Bone marrow (tissue), 2 donors: ENCODE measurements around the gene KDM4B.

Experiments
- DNase-seq, 2 donors: peaks; one replicate each; lab custom pipeline; 2025; lab: John Stamatoyannopoulos, UW

Gene KDM4B

DNA sequence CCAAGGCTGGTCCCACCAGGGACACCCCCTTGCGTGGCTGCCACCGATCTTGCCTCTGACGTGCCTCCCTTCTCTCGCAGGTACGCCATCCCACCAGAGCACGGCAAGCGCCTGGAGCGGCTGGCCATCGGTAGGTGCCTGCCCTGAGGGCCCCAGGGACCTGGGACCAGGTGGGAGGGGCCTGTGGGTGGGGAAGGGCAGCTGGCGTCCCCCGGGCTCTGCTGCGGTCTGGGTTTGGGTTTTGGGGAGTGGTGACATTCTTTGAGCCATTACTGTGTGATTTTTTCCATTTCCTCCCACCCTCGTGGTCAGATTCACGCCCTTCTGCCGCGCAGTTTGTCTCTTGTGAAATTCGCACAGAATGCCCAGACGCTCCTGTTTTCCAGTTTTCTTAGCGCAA is 102.0 kb downstream of the KDM4B start:
- no peak for DNase-seq

GRCh38 chr19:5071579-5071978 is 102.7 kb downstream of the KDM4B start:
- DNase-seq: no peak

- DNase-seq: no peak
Observed at GRCh38 chr19:5072115-5072514, 103.2 kb downstream of the KDM4B start.

GRCh38 chr19:5073153-5073844 is 104.4 kb downstream of the KDM4B start:
- DNase-seq: no peak

- no peak for DNase-seq
Observed at GRCh38 chr19:5074407-5074806, 105.5 kb downstream of the KDM4B start.

DNA sequence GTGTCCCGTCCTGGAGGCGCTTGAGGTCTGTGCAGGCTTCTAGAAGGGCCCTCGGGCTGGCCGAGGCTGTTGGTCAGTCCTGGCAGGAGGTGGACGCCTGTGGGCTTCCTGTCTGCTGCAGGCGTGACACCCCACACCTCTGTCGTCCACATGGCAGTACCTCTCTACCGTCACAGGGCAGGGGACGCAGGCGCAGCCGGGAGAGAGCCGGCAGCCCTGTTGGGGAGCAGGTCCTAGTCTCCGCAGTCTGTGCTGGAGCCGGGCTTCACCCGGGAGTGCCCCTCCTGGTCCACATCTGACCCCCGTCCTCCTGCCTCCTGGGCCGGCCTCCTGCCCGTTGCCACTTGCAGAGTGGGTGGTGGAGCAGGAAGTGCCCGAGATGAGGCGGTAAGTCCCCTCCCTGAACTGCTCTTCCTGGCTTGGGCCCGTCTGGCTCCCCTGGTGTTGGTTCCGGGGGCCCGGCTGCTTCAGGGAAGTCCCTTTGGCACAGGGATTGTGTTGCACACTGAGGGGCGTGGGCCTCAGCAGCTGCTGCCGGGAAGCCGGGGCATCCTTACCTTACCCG is 106.0 kb downstream of the KDM4B start:
- no peak for DNase-seq

DNA sequence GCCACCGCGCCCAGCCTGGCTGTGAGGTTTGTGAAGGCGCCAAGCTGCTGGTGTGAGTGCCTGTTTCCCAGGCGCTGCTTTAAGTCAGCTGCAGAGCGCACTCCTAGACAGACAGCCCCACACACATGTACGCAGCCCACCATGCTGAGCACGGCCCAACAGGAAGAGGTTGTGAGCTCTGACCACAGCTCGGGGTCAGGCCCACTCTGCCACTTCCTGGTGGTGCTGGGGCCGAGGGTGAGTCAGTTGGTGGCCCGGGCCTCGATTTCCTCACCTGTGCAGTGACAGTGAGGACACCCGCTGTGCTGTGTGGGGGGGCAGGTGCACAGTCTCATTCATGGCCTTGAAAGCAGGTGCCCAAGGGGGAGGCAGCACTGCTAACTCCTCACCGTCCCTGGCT is 106.7 kb downstream of the KDM4B start:
- DNase-seq: no peak

DNA sequence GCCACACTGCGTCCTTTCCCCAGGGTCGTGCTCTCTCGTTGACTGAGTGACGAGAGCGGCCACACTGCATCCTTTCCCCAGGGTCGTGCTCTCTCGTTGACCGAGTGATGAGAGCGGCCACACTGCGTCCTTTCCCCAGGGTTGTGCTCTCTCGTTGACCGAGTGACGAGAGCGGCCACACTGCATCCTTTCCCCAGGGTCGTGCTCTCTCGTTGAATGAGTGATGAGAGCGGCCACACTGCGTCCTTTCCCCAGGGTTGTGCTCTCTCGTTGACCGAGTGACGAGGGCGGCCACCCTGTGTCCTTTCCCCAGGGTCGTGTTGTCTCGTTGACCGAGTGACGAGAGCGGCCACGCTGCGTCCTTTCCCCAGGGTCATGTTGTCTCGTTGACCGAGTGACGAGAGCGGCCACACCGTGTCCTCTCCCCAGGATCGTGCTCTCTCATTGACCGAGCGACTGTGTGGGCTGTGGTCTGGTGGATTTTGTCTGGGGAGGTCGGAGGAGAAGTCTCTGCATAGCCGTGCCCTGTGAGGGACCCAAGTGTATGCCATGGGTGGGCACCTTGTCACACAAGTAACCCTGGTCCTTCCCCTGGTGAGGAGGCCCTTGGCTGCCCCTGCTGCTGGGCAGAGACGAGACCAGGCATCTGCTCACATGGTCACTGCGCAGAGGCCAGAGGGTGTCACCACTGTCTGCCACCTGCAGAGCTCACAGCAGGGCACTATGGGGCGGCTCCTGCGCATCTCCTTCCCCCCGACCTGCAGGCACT is 107.7 kb downstream of the KDM4B start:
- DNase-seq: no peak

DNA sequence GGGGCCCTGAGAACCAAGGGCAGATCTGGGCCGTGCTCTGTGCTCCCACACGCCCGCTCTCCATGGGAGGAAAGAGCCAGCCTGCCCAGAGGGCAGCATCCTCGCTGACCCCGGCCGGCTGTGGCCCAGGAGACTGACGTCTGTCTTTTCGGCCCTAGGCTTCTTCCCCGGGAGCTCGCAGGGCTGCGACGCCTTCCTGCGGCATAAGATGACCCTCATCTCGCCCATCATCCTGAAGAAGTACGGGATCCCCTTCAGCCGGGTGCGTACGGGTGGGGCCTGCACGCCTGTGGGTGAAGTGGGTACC is 108.2 kb downstream of the KDM4B start:
- no peak for DNase-seq

- DNase-seq: no peak
Observed at GRCh38 chr19:5078182-5078581, 109.3 kb downstream of the KDM4B start.

DNA sequence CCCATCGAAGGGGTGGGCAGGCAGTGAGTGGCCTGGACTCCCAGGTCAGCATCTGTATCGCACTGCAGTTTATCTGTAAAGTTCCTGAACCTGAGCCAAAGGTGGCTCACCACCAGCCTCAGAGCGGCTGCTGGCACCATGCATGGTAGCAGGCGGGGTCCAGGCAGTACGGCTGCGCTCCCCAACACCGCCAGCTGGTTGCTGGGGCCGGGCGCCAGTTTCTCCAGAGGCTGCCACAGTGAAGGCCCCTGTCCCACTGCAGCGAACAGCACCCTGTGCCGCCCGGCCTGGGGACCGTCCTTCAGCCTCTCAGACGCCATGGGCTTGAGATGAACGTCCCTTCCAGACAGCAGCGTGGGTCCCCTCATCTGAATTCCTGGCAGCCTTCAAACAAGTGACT is 109.8 kb downstream of the KDM4B start:
- no peak for DNase-seq

- DNase-seq: no peak
Observed at GRCh38 chr19:5079071-5079774, 110.3 kb downstream of the KDM4B start.

GRCh38 chr19:5080030-5080654 is 111.2 kb downstream of the KDM4B start:
- DNase-seq: no peak

DNA sequence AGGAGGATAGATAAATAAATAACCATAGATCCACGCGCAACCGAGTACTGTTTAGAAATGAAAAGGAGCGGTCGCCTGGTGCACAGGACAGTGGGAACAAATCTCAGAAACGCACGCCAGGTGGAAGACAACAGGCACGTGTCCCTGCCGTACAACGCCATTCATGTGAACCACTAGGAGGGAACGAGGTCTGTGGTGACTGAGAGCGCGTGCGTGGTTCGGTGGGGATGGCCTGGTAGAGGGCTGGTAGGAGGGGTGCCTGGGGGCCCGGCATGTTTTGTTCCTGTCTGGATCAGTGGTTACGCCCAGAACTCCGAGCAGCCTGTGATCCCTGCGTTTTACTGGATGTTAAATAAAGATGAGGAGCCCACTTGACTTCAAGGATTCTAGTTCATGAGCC is 111.9 kb downstream of the KDM4B start:
- no peak for DNase-seq

GRCh38 chr19:5081443-5082161 is 112.7 kb downstream of the KDM4B start:
- no peak for DNase-seq

DNA sequence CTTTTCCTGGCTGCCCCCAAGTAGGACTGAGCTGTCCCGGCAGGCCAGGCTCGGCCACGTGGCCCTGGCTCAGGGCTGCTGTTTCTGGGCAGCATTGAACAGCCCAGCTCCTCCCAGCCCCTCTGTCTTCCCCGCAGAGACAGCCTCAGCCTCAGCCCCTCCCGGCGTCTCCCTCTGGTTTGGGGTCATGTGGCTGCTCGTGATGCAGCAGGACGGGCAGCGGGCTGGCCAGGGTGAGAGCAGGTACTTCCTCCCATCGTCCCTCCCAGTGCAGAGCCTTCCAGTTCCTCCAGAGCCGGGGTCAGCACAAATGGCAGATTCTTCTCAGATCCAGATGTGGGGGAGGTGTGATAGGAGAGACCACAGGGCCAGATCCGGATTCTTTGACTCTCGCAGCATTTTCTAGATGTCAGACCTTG is 114.6 kb downstream of the KDM4B start:
- no peak for DNase-seq

- no peak for DNase-seq
Observed at GRCh38 chr19:5085566-5085965, 116.7 kb downstream of the KDM4B start.

- DNase-seq: no peak
Observed at GRCh38 chr19:5086230-5086629, 117.3 kb downstream of the KDM4B start.

- DNase-seq: no peak
Observed at GRCh38 chr19:5086725-5087439, 118.0 kb downstream of the KDM4B start.

- DNase-seq: no peak
Observed at GRCh38 chr19:5089283-5089682, 120.4 kb downstream of the KDM4B start.

GRCh38 chr19:5090465-5091017 is 121.6 kb downstream of the KDM4B start:
- no peak for DNase-seq
